HCT116 (cell line): ENCODE data around the gene TTYH3. TPM values are rescaled to one million over a fixed set of nuclear protein-coding genes. Genes with fewer than 3 reads are reported as not detected.

Experiments
- ATAC-seq: fragments of 200-7000 bp; cut with Tn5 transposase; 2 replicates; pipeline ENCODE4 v1.9.1; 2020; ENCODE audit warnings: mild to moderate bottlenecking, moderate library complexity
- BruUV-seq: library from RNA; stranded (reverse); fragments of 400-500 nt; replicated peaks from 2 replicates; lab custom pipeline; 2021; lab: Mats Ljungman, UMichigan
- CTCF ChIA-PET: fragments of 300-600 bp; sonication (Branson Sonifier 250); formaldehyde crosslinking; loops from one replicate; lab custom pipeline; 2021; ENCODE audit warnings: antibody characterized with exemption; lab: Charles Lee
- POLR2A ChIA-PET: fragments of 300-600, 350-600 bp; sonication (Branson Sonifier 250); formaldehyde crosslinking; loops from one replicate; lab custom pipeline; 2021; ENCODE audit warnings: antibody characterized with exemption; lab: Charles Lee
- RAD21 ChIA-PET, 2 experiments: fragments of 300-600 bp; sonication (Branson Sonifier 250); formaldehyde crosslinking; loops; one replicate each; lab custom pipeline; 2023; ENCODE audit warnings: low total read pairs in 2 of 2; ENCODE audit not compliant: uncharacterized antibody in 2 of 2, unreplicated experiment in 2 of 2, low non-redundant PET in 1 of 2; lab: Charles Lee
- DNase-seq: peaks from one replicate; pipeline ENCODE4 v3.0.0-alpha.2; 2010; ENCODE audit warnings: low read depth, low spot score
- H2AFZ ChIP-seq: fragments of 200-600 bp; shearing (Covaris generic), sonication (generic); 2 replicates; pipeline ENCODE4 v1.6.1; 2017; ENCODE audit warnings: low read depth, mixed run types, mixed read lengths, antibody characterized with exemption, low read length; ENCODE audit not compliant: poor library complexity, severe bottlenecking
- H3K27ac ChIP-seq: 2 replicates; pipeline ENCODE4 v1.5.1; 2012; ENCODE audit warnings: low read depth, low read length
- H3K27me3 ChIP-seq: fragments of 200-600 bp; sonication (generic); 2 replicates; pipeline ENCODE4 v1.6.1; 2016; ENCODE audit warnings: mixed run types, low read length, mixed read lengths; ENCODE audit not compliant: insufficient read depth
- H3K36me3 ChIP-seq, 2 experiments: fragments of 200-500 bp in 1 of 2; fragments of 200-600 bp in 1 of 2; sonication (Bioruptor generic) in 1 of 2; sonication (generic) in 1 of 2; 2 replicates each; pipeline versions ENCODE4 v1.5.1 to v1.6.1; 2014 to 2016; ENCODE audit warnings: low read length in 2 of 2, inconsistent platforms in 1 of 2, mixed read lengths in 1 of 2, mixed run types in 1 of 2; ENCODE audit not compliant: insufficient read depth in 2 of 2, control insufficient read depth in 1 of 2
- H3K4me1 ChIP-seq, 2 experiments: fragments of 200-600 bp in 1 of 2; sonication (generic) in 1 of 2; 2 replicates each; pipeline versions ENCODE4 v1.5.1 to v1.6.1; 2012 to 2017; ENCODE audit warnings: low read length in 2 of 2, inconsistent platforms in 1 of 2, mild to moderate bottlenecking in 1 of 2, mixed read lengths in 1 of 2, mixed run types in 1 of 2, moderate library complexity in 1 of 2; ENCODE audit not compliant: insufficient read depth in 2 of 2, control insufficient read depth in 1 of 2
- H3K4me2 ChIP-seq: fragments of 200-600 bp; sonication (generic); 2 replicates; pipeline ENCODE4 v1.6.1; 2017; ENCODE audit warnings: mixed run types, low read length, mixed read lengths
- H3K4me3 ChIP-seq, 2 experiments: fragments of 200-600 bp in 1 of 2; sonication (generic) in 1 of 2; replicated peaks in 1 of 2; 2 replicates each; pipeline ENCODE4 v1.5.1; 2011 to 2016; ENCODE audit warnings: low read length in 2 of 2, control low read depth in 1 of 2, low read depth in 1 of 2, mild to moderate bottlenecking in 1 of 2, mixed read lengths in 1 of 2, mixed run types in 1 of 2
- H3K79me2 ChIP-seq: fragments of 200-600 bp; sonication (generic); 2 replicates; pipeline ENCODE4 v1.6.1; 2017; ENCODE audit warnings: mild to moderate bottlenecking, mixed run types, low read length, moderate library complexity, mixed read lengths; ENCODE audit not compliant: insufficient read depth
- H3K9ac ChIP-seq: fragments of 200-600 bp; sonication (generic); 2 replicates; pipeline ENCODE4 v1.6.1; 2016; ENCODE audit warnings: low read length, mixed read lengths
- H3K9me2 ChIP-seq: fragments of 200-600 bp; sonication (generic), shearing (Covaris generic); 2 replicates; pipeline ENCODE4 v1.6.1; 2017; ENCODE audit warnings: mixed run types, mild to moderate bottlenecking, moderate library complexity; ENCODE audit not compliant: insufficient read depth
- H3K9me3 ChIP-seq, 2 experiments: fragments of 200-500 bp in 1 of 2; fragments of 200-600 bp in 1 of 2; sonication (Bioruptor generic) in 1 of 2; sonication (generic) in 1 of 2; 2 replicates each; pipeline ENCODE4 v1.6.1; 2014 to 2017; ENCODE audit warnings: low read length in 2 of 2, mixed read lengths in 2 of 2, inconsistent platforms in 1 of 2, low read depth in 1 of 2, mild to moderate bottlenecking in 1 of 2, mixed run types in 1 of 2, moderate library complexity in 1 of 2; ENCODE audit not compliant: control insufficient read depth in 1 of 2, insufficient read depth in 1 of 2
- H4K20me1 ChIP-seq: fragments of 200-600 bp; sonication (generic), shearing (Covaris generic); 2 replicates; pipeline ENCODE4 v1.6.1; 2017; ENCODE audit warnings: mixed run types, mild to moderate bottlenecking, moderate library complexity; ENCODE audit not compliant: insufficient read depth
- CTCF ChIP-seq, 3 experiments: fragments of 200-600 bp in 1 of 3; sonication (generic) in 1 of 3; IDR thresholded peaks in 2 of 3; conservative IDR thresholded peaks in 1 of 3; 2 replicates each; pipeline ENCODE4 v1.5.1; 2012 to 2017; ENCODE audit warnings: low read depth in 2 of 3, low read length in 2 of 3, antibody characterized with exemption in 1 of 3, borderline replicate concordance in 1 of 3, control low read depth in 1 of 3, mild to moderate bottlenecking in 1 of 3, mixed read lengths in 1 of 3, mixed run types in 1 of 3, moderate library complexity in 1 of 3; ENCODE audit not compliant: insufficient read depth in 1 of 3
- ELF1 ChIP-seq: IDR thresholded peaks from 2 replicates; pipeline ENCODE4 v1.6.1; 2012; ENCODE audit warnings: low read depth, borderline replicate concordance
- MAX ChIP-seq: IDR thresholded peaks from 2 replicates; pipeline ENCODE4 v1.6.1; 2012
- SRF ChIP-seq: IDR thresholded peaks from 2 replicates; pipeline ENCODE4 v1.6.1; 2012; ENCODE audit warnings: low read depth
- TCF7L2 ChIP-seq: IDR thresholded peaks from 2 replicates; pipeline ENCODE4 v1.7.0; 2011; ENCODE audit warnings: borderline replicate concordance, inconsistent platforms; ENCODE audit not compliant: insufficient read depth, insufficient read length; ENCODE audit errors: extremely low read depth
- YY1 ChIP-seq: IDR thresholded peaks from 2 replicates; pipeline ENCODE4 v1.6.1; 2011; ENCODE audit warnings: low read length, low read depth, moderate library complexity, mild to moderate bottlenecking; ENCODE audit not compliant: insufficient replicate concordance; ENCODE audit errors: extremely low read depth
- ZFX ChIP-seq: fragments of 450-650 bp; IDR thresholded peaks from 2 replicates; pipeline ENCODE4 v1.6.1; 2017
- intact Hi-C: fragments of 100-400 bp; cut with micrococcal nuclease; formaldehyde crosslinking; loops from 2 replicates; pipeline ENCODE4 v1.10.0; 2022
- total RNA-seq: library from RNA; stranded (reverse); gene quantifications from one replicate; pipeline ENCODE4 v1.2.1, GENCODE V29; 2021; ENCODE audit not compliant: unreplicated experiment

The TTYH3 gene
- total RNA-seq, 1 experiment from 2014 or later, result 40.3 TPM

GRCh38 chr7:2595258-2595860 is 36.4 kb upstream of the TTYH3 start:
- intact Hi-C loops, result no loop called here

More at GRCh38 chr7:2595258-2595860, 36.4 kb upstream of the TTYH3 start:
- no peaks in the 10 kb centered on the region for H3K9me2 ChIP-seq
- no peak overlapping the region for H3K27ac ChIP-seq
- no peak overlapping the region for H3K9ac ChIP-seq
- H3K4me3 ChIP-seq, result no peak overlapping the region
- peaks cover 6 to 8% of the 10 kb centered on the region in 2 experiments; a peak in 2 of 4 replicates for H3K36me3 ChIP-seq
- RAD21 ChIA-PET, result no interaction called here
- H3K9me3 ChIP-seq, result no peaks in the 10 kb centered on the region
- DNase-seq (no peak), ATAC-seq (no peak)
- CTCF ChIA-PET, result interaction anchor here (0.8 kb wide), 1 partner anchor 13 kb away, joined by 4 read pairs; no protein-coding TSS in a partner anchor
- no peak overlapping the region for H2AFZ ChIP-seq
- H3K4me1 ChIP-seq, result no peaks in the 10 kb centered on the region
- H3K27me3 ChIP-seq, result no peaks in the 10 kb centered on the region
- H3K4me2 ChIP-seq, result no peak overlapping the region
- POLR2A ChIA-PET, result no interaction called here
- no TSS peak for BruUV-seq
- no peak for TF ChIP-seq YY1
- no peak for TF ChIP-seq ELF1
- no peak for TF ChIP-seq TCF7L2
- TF ChIP-seq MAX, result no peak
- TF ChIP-seq CTCF (IDR thresholded peaks at IDR 0.05 in 2 of 3, conservative IDR thresholded peaks at IDR 0.05 in 1 of 3; ENCODE audit: borderline replicate concordance in 1 of 3, insufficient read depth in 1 of 3, low read depth in 2 of 3, low read length in 2 of 3), result no peak
- TF ChIP-seq ZFX, result no peak
- no peak for TF ChIP-seq SRF
- no peaks in the 10 kb centered on the region for H3K79me2 ChIP-seq
- H4K20me1 ChIP-seq, result no peaks in the 10 kb centered on the region
